Activated CD4-positive, alpha-beta T cell treated with anti-CD3 and anti-CD28 coated beads, Interleukin-2, amount 50 U/mL, for 48 hours (primary cell): ENCODE data around the gene HK1.
"Not testable (repeated sequence)": the region's sequence is repeated elsewhere in the genome, so short reads cannot be mapped to it uniquely, and the experiment has no call there.

ENCODE experiments used
- DNase-seq, 2 experiments: peaks; one replicate each; pipeline ENCODE4 v3.0.0-alpha.2; 2020

HK1 gene

GRCh38 chr10:69328888-69329287 is 50.6 kb downstream of the HK1 start:
- not testable (repeated sequence) for DNase-seq

DNA sequence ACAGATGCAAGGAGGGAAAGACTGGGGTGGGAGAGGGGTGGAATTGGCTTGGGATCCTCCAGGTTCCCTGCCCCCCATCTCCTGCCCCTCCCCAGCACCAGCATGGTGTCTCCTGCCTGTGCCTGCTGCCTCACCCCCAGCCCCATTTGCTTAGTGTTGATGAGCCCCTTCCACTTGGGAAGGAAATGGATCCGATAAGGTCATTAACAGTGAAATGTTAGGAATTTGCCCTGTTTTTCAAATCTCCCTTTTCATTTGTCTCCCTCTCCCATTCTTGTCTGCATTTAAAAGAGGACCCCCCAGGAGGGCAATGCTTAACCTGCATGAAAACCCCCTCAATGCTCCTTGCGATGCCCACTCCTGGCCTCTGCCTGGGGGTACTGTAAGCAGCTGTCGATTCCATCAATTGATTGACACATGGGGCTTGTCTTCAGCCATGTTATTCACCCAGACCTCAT is 51.5 kb downstream of the HK1 start:
- DNase-seq: no peak

DNA sequence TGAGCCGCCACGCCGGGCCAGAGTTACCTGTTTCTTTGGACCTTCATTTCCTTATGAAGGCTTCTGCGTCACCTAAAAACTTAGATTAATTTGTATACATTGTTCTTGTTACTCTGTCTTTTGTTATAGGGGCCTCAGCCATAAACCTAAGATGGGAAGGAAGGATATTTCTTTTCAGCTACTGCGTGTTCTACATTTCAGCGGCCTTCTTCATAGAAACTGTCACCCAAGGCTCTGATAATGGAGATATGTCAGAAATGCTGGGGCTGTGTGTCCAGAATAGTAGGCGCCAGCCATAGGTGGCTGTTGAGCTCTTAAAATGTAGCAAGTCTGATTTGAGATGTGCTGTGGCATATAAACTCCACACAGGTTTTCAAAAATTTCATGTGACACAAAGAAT is 52.9 kb downstream of the HK1 start:
- DNase-seq: no peak

DNA sequence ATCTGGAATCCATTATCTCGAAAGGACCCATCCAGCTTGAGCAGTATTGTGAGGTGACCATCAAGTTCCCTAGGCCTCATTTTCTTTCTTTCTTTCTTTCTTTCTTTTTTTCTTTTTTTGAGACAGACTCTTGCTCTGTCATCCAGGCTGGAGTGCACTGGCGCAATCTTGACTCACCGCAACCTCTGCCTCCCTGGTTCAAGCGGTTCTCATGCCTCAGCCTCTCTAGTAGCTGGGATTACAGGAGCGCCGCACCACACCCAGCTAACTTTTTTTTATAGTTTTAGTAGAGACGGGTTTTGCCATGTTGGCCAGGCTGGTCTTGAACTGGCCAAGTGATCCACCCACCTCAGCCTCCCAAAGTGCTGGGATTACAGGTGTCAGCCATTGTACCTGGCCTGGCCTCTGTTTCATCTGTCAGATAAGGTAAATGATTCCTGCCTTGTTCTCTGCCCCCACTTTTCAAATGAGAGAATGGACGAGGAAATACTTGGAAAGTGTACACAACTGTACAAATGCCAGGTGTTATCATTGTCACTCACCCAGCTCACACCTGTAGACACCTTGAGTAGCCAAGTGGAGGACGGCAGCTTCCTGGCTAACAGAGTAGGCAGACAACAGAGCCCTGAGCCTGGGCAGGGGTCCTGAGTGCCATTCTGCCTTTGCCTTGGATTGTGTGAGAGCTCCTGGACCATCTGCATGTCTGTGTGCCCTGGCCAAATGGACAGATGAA is 54.1 kb downstream of the HK1 start:
- no peak for DNase-seq

DNA sequence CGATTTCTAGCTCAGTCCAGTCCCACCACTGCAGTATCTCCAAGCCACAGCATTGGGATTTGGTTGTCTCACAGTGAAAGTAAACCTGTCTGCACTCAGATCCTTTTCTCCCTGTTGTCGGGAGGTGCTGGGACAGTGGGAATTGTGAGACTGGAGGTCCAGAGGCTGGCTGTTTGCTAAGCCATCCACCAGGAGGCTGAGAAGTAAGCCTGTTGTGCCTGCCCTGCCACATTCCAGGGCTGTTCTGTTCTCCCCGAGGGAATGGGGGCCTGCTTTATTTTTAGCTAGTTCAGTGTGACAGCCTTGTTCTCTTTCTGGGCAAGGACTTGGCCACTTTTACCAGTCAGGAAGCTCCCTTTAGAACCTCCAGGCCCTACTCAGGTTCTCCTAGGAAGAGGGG is 54.9 kb downstream of the HK1 start:
- no peak for DNase-seq

DNA sequence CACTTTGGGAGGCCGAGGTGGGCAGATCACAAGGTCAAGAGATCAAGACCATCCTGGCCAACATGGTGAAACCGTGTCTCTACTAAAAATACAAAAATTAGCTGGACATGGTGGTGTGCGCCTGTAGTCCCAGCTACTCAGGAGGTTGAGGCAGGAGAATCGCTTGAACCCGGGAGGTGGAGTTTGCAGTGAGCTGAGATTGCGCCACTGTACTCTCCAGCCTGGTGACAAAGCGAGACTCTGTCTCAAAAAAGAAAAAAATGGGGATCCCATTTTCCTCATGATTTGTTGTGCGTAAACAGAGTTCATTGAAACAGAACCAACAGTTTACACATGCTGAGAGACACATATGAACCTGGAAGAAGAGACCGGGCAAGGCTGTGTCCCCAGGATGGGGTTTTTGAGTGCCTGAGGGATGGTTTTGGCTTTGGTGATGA is 55.6 kb downstream of the HK1 start:
- DNase-seq: not testable (repeated sequence)

DNA sequence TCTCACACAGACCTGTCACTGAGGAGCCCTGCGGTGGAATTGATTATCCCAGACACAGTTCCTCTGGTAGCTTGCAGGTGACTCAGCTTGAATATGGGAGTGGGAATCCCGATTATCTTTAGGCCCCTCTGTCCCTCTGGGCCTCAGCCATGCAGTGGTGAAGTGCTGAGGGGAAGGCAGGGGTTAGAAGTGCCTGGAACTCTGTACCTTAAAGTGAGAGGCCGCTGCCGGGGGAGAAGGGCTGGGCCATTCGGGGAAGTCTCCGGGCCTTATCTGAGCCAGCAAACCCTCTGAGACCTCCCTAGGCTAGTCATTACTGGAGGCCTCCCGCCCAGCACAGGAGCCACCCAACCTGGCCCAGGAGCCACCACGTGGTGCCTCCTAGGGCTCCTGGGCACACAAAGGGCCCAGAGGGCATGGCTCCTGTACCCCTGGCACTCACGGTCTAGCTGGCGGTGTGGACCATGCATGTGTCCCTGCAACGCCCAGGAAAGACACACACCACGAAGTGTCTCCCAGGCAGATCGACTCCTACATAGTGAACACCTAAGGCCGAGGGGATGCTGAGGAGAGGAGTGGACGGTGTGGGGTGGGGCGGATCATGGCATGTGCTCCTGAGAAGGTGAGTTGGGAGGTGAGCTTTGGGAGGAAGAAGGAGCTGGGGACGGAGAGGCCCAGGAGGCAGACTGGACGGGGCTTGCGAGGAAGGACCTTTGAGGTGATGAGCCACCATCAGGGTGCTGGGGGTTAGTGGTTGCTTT is 56.2 kb downstream of the HK1 start:
- DNase-seq: peak in 1 of 2 experiments; percentile 16

GRCh38 chr10:69335063-69335587 is 56.8 kb downstream of the HK1 start:
- peak; percentile 45 to 52 for DNase-seq

GRCh38 chr10:69335613-69336012 is 57.3 kb downstream of the HK1 start:
- no peak for DNase-seq

- no peak for DNase-seq
These were observed 58.6 kb downstream of the HK1 start for GRCh38 chr10:69336952-69337295.

DNA sequence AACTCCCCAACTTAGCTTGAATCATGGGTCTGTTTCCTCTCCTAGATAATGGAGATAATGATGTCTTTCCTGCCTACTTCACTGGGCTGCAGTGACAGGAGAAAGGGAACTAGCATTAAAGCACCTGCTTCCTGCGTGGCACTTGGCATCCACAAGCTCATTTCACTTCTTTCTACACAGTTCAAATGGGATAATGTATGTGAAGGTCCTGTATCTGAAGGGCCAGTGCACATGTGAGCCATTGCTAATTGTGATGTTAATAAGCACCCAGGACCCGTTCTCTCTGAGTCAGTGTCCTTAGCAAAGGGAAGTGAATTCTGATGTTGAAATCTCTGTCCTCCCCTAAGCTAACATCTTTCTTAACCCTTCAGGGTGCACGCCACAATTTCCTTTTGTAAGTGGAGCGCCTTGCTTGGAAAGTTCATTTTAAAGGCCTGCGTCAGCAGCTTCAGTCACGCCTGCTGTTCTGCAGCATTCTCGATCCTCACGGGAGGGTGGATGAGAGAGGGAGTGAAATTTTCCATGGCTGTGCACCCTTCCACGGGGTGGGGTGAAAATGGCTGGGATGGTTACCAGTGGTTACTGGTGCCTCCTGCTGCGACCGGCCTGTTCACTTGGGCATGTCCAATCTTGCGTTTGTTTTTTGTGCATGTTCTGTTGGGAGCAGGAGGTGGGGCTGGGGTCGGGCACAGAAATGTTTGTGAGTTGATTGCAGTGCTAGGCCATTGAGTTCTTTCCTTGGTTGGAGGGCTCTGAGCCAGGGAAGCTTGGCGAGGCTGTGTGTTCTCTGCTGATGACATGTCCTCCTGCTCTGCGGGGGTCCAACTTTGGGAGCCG is 59.2 kb downstream of the HK1 start:
- no peak for DNase-seq

DNA sequence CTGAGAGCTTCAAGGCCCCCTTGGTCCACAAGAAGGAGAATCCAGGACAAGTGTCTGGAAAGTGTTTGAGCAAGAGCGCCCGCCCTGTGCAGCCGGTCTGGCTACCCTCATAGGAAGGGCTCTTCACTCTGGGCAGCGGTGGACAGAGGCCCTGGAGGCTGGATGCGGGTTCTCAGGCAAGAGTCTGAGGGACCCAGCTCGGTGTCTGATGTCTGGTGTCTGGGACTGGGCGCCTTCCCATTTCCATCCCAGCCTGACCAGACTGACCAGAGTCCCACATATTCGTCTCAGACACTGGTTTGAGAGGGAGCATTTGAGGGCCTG is 59.8 kb downstream of the HK1 start:
- DNase-seq: no peak

DNA sequence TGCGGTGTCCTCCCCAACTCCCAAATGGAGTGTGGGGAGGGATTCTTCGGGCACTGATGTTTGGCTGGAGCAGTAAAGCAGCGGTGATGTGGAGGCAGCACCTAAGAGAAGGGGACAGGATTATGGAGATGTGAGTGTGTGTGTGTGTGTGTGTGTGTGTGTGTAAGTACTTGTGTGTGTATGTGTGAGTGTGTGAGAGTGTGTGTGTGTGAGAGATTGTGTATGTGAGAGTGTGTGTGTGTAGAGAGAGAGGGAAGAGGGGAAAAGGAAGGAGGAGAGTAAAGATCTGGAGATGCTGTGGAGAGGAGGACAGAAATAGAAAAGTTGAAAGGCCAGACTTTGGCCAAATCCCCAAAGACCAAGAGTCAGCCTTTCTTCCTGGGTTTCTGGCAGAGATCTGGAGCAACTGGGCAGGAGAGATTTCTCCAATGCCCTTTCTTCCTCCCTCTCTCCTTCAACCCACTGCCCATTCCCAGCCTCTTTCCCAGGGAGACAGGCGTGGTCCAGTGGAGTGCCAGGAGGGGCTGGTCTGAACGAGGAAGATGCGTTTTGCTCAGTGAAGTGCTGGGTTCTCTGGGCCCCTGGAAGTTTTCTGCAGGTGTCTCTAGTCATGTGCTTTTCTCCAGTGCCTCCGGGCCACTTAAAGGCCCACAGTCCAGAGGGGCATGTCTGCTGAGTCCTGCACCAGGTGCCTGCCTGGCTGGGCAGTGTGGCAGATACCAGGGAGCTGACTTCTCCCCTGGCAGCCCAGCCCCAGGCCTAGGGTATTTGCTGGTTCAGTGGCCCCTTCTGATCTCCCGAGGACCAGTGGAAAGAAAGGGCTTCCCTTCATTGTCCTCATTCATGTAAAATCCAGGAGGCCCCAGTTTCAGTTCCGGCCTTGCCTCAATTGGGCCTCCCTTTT is 60.5 kb downstream of the HK1 start:
- no peak for DNase-seq

DNA sequence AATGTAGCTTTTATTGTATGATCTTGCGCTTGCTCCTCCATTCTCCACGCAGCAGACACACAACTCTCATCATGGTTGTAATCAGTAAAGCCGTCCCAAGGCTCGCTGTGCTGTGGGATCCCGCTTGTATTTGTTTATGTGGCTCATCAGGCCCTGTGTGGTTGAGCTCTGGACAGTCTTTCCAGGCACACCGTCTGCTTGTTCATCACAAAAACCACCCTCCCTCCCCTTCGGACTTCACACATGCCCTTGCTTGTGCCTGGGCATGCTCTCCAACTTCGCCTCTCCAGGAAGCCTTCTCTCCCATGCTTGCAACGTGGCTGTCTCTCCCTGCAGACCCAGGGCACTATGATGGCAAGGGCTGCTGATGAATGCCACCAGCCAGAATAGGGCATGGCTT is 62.4 kb downstream of the HK1 start:
- no peak for DNase-seq

DNA sequence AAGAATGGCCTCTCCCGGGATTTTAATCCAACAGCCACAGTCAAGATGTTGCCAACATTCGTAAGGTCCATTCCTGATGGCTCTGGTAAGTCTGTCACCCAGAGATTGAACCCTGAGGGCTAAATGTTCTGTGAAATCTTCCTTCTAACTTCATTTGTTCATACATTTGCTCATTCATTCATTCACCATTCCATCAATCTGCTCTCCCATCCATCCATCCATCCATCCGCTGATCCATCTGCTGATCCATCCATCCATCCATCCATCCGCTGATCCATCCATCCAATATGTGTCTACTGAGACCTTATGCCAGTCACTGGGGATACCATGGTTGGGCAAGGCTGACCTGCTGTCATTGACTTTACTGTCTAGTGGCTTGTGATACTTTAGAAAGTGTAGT is 65.6 kb downstream of the HK1 start:
- no peak for DNase-seq

- no peak for DNase-seq
These were observed 66.4 kb downstream of the HK1 start for GRCh38 chr10:69344591-69345252.

DNA sequence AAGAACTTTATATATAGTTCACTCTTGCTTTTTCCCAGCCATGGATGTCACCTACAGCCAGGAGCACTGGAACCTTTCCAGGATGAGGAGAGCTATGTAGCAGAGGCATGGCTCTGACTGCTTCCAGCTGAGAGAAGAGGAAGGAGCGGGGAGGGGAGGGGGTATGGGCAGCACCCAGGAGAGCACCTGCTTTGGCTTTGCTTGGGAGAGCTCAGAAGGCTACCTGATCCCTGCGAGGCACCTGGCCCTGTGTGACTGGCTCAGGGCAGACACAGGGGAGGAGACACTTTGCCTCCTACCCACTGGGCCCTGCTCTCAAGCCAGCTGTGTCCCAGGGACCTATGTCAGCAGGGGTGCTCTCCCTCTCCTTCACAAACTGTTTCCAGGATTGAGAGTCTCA is 67.1 kb downstream of the HK1 start:
- no peak for DNase-seq

DNA sequence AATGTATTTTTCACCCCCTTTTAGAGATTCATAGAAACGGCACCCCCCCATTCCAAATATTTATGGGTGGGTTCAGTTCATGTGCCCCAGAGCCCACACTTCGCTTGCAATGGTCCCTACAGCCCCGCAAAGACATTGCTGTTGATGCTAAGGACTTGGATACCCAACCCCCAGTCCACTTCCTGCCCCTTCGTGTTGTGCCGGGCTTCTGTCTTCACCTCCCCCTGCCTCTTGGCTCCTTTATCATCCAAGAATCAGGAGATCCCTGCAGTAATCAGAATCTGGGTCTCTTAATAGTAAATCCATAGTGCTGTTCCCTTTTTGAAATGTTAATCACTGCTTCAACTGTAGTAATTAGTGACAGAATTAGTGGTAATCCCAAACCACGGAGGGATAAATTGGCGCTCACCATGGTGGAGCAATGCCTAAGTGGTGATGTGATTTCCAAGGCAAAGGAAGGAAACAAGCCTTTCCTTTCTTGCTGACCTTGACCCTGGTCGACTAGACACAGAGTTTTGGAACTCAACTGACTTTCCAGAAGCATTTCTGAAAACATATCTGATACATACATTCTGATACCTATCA is 67.7 kb downstream of the HK1 start:
- no peak for DNase-seq

GRCh38 chr10:69346776-69347175 is 68.5 kb downstream of the HK1 start:
- DNase-seq: no peak

DNA sequence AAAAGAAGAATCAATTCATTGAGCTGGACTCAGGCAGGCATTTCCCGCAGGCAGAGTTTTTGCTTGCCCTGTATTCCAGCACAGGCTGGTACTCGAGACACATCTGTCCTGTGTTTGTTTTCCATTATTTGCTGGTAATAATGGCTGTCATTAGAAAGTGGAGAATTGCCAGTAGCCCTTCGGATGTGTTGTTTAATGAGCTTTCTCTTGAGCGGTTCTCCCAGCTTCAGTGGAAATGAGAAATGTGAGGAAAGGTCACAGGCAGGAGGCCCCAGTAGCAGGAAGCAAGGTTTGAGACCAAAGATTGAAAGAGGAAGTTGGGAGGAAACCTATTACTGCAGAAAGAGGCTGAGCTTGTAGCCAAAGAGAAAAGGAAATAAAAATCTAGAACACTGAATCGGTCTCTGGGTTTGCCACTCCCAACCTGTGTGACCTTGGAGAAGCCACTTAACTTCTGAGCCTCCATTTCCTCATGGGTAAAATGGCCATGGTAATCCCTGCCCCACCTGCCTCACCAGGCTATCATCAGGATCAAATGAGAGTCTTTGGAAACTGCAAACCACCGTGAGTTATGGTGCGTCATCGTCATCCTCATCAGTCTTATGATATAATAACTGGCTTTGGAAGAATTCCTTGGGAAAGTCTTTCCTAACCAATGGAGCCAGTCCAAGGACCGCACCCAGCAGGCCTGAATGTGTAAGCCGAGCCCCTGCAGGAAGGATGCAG is 70.7 kb downstream of the HK1 start:
- no peak for DNase-seq

DNA sequence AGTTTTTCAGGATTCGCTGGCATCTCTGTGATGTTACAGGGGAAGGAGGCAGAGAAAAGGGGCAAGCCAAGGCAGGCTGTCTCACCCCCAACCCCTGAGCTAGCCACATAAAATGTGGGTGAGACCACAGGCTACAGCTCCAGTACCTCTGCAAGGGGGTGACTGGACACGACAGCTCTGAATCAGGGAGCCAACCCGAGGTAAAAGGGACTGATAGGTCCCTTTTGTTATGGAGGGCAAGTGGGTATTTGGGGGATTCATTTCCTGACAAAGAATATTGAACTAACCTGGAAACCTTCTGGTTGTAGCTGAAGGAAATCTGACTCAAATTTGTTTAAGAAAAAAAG is 71.2 kb downstream of the HK1 start:
- no peak for DNase-seq
